SK-N-SH (cell line): ENCODE data around the gene DNAAF9. TPM values are rescaled to one million over a fixed set of nuclear protein-coding genes. Genes with fewer than 3 reads are reported as not detected.

ENCODE experiments used
- CTCF ChIA-PET: fragments of 300-600, 350-600 bp; formaldehyde crosslinking; extraction: SDS; loops from one replicate; lab custom pipeline; 2021; lab: Yijun Ruan, JAX
- POLR2A ChIA-PET: fragments of 350-600 bp; sonication (Branson Sonifier 250); formaldehyde crosslinking; extraction: SDS; loops from one replicate; lab custom pipeline; 2020; ENCODE audit warnings: antibody characterized with exemption, inconsistent platforms; lab: Yijun Ruan, JAX
- DNase-seq: peaks from one replicate; pipeline ENCODE4 v3.0.0; 2012
- H2AFZ ChIP-seq: fragments of 200-600 bp; sonication (generic); 2 replicates; pipeline ENCODE4 v1.8.1; 2016; ENCODE audit warnings: antibody characterized with exemption, mild to moderate bottlenecking, low read depth
- H3F3A ChIP-seq: fragments of 200-600 bp; sonication (generic); replicated peaks from 2 replicates; pipeline ENCODE3; 2016; ENCODE audit warnings: antibody characterized with exemption, mild to moderate bottlenecking; ENCODE audit not compliant: insufficient read depth
- H3K27ac ChIP-seq, 2 experiments: fragments of 200-500 bp in 1 of 2; fragments of 200-600 bp in 1 of 2; sonication (Bioruptor generic) in 1 of 2; sonication (generic), shearing (Covaris generic) in 1 of 2; 2 replicates each; pipeline versions ENCODE4 v1.5.1 to v1.6.1; 2014 to 2016; ENCODE audit warnings: low read depth in 2 of 2, inconsistent platforms in 1 of 2, low read length in 1 of 2, mild to moderate bottlenecking in 1 of 2, mixed read lengths in 1 of 2
- H3K27me3 ChIP-seq: fragments of 200-600 bp; sonication (generic), shearing (Covaris generic); 2 replicates; pipeline ENCODE4 v1.6.1; 2016; ENCODE audit warnings: mixed run types; ENCODE audit not compliant: insufficient read depth
- H3K36me3 ChIP-seq, 2 experiments: fragments of 200-500 bp in 1 of 2; fragments of 200-600 bp in 1 of 2; sonication (Bioruptor generic) in 1 of 2; sonication (generic) in 1 of 2; replicated peaks in 1 of 2; 2 replicates each; pipeline versions ENCODE3 to v1.5.1; 2014 to 2016; ENCODE audit warnings: low read length in 1 of 2, mild to moderate bottlenecking in 1 of 2; ENCODE audit not compliant: insufficient read depth in 2 of 2, control insufficient read depth in 1 of 2
- H3K4me1 ChIP-seq, 2 experiments: fragments of 200-500 bp in 1 of 2; fragments of 200-600 bp in 1 of 2; sonication (Bioruptor generic) in 1 of 2; sonication (generic), shearing (Covaris generic) in 1 of 2; 2 replicates each; pipeline versions ENCODE4 v1.5.1 to v1.6.1; 2014 to 2016; ENCODE audit warnings: low read depth in 1 of 2, low read length in 1 of 2, mixed run types in 1 of 2; ENCODE audit not compliant: insufficient read depth in 2 of 2, control insufficient read depth in 1 of 2
- H3K4me2 ChIP-seq: fragments of 200-600 bp; sonication (generic), shearing (Covaris generic); 2 replicates; pipeline ENCODE4 v1.6.1; 2017; ENCODE audit warnings: mixed run types
- H3K4me3 ChIP-seq, 2 experiments: fragments of 200-500 bp in 1 of 2; fragments of 200-600 bp in 1 of 2; sonication (Bioruptor generic) in 1 of 2; sonication (generic), shearing (Covaris generic) in 1 of 2; 2 replicates each; pipeline versions ENCODE4 v1.5.1 to v1.8.1; 2014 to 2016; ENCODE audit warnings: low read depth in 2 of 2, inconsistent platforms in 1 of 2, low read length in 1 of 2, mild to moderate bottlenecking in 1 of 2, mixed read lengths in 1 of 2, moderate library complexity in 1 of 2
- H3K79me2 ChIP-seq: fragments of 200-600 bp; sonication (generic); 2 replicates; pipeline ENCODE4 v1.8.1; 2017; ENCODE audit warnings: mild to moderate bottlenecking; ENCODE audit not compliant: insufficient read depth
- H3K9ac ChIP-seq: fragments of 200-600 bp; sonication (generic); 2 replicates; pipeline ENCODE4 v1.6.1; 2017; ENCODE audit warnings: mixed run types
- H3K9me2 ChIP-seq: fragments of 200-600 bp; sonication (generic); 2 replicates; pipeline ENCODE4 v1.6.1; 2017; ENCODE audit warnings: mixed run types
- H3K9me3 ChIP-seq: fragments of 200-600 bp; sonication (generic); 2 replicates; pipeline ENCODE4 v1.6.1; 2017; ENCODE audit warnings: mixed run types, mild to moderate bottlenecking, moderate library complexity
- H4K20me1 ChIP-seq: fragments of 200-600 bp; sonication (generic); 2 replicates; pipeline ENCODE4 v1.6.1; 2017; ENCODE audit warnings: mild to moderate bottlenecking, mixed run types; ENCODE audit not compliant: insufficient read depth
- CHD2 ChIP-seq: fragments of 150-350 bp; IDR thresholded peaks from 2 replicates; pipeline ENCODE4 v1.6.1; 2018; ENCODE audit warnings: low read length; ENCODE audit not compliant: partially characterized antibody
- ELF1 ChIP-seq: IDR thresholded peaks from 2 replicates; pipeline ENCODE4 v1.4.0; 2012
- EP300 ChIP-seq, 2 experiments: IDR thresholded peaks; 2 replicates each; pipeline versions ENCODE4 v1.4.0 to v1.6.1; 2012; ENCODE audit warnings: borderline replicate concordance in 1 of 2, low read depth in 1 of 2, low read length in 1 of 2
- FOXJ3 ChIP-seq: sonication (generic); formaldehyde crosslinking; IDR thresholded peaks from 2 replicates; pipeline ENCODE4 v1.5.1; 2020; ENCODE audit warnings: mild to moderate bottlenecking, missing genetic modification reagents
- GABPA ChIP-seq: IDR thresholded peaks from 2 replicates; pipeline ENCODE4 v1.4.0; 2012; ENCODE audit warnings: low read depth, mild to moderate bottlenecking
- GATA2 ChIP-seq: sonication (generic); formaldehyde crosslinking; IDR thresholded peaks from 2 replicates; pipeline ENCODE4 v1.5.0; 2020; ENCODE audit warnings: mild to moderate bottlenecking, missing genetic modification reagents
- JUND ChIP-seq: IDR thresholded peaks from 2 replicates; pipeline ENCODE4 v1.4.0; 2012
- MAX ChIP-seq: IDR thresholded peaks from 2 replicates; pipeline ENCODE4 v1.4.0; 2012; ENCODE audit warnings: low read depth
- MXI1 ChIP-seq: IDR thresholded peaks from 2 replicates; pipeline ENCODE4 v1.6.1; 2012; ENCODE audit warnings: mild to moderate bottlenecking, low read depth, low read length, improper control_type of control experiment
- NFIC ChIP-seq: IDR thresholded peaks from 2 replicates; pipeline ENCODE4 v1.4.0; 2012; ENCODE audit warnings: borderline replicate concordance
- NRF1 ChIP-seq: IDR thresholded peaks from 2 replicates; pipeline ENCODE4 v1.6.1; 2012; ENCODE audit warnings: low read depth, mild to moderate bottlenecking, low read length
- POLR2AphosphoS5 ChIP-seq: IDR thresholded peaks from 2 replicates; pipeline ENCODE4 v1.6.1; 2012; ENCODE audit warnings: low read depth, low read length
- SIN3A ChIP-seq: IDR thresholded peaks from 2 replicates; pipeline ENCODE4 v1.6.1; 2012; ENCODE audit warnings: low read depth, mild to moderate bottlenecking, low read length, moderate library complexity, borderline replicate concordance
- SMC3 ChIP-seq: IDR thresholded peaks from 2 replicates; pipeline ENCODE4 v1.6.1; 2012; ENCODE audit warnings: low read depth, low read length, improper control_type of control experiment
- TAF1 ChIP-seq: IDR thresholded peaks from 2 replicates; pipeline ENCODE4 v1.6.1; 2012; ENCODE audit warnings: low read depth, mild to moderate bottlenecking, low read length, moderate library complexity, borderline replicate concordance
- ZBTB33 ChIP-seq: IDR thresholded peaks from 2 replicates; pipeline ENCODE4 v1.4.0; 2012; ENCODE audit warnings: low read depth, borderline replicate concordance
- WGBS: methylation state at CpG from one replicate; pipeline ENCODE4 v1.1.6; 2017; ENCODE audit warnings: low lambda C conversion rate; 5-methylcytosine and 5-hydroxymethylcytosine counted together
- polyA plus RNA-seq, 3 experiments: library from polyadenylated mRNA; depleted of rRNA; stranded (reverse); fragments of >200 nt; gene quantifications; 2 replicates each; pipeline ENCODE4 v1.2.3, GENCODE V29; 2012

The DNAAF9 gene
- polyA plus RNA-seq, 1 of the 3 experiments (the other 2 are of a cell fraction), result 5.5 TPM

GRCh38 chr20:3410464-3410863, 3.0 kb upstream of the DNAAF9 start:
- no peaks in the 10 kb centered on the region for H3K36me3 ChIP-seq
- H4K20me1 ChIP-seq, result peaks cover 7% of the 10 kb centered on the region
- peaks cover 7% of the 10 kb centered on the region for H3F3A ChIP-seq
- WGBS, result 79% methylated on average over 2 of the region's 2 CpGs
- peaks cover 18% of the 10 kb centered on the region; the same call in 1 of the 2 replicates for H3K79me2 ChIP-seq
- peaks cover 3 to 4% of the 10 kb centered on the region in 2 experiments; a peak in 2 of 4 replicates for H3K4me1 ChIP-seq
- no peak overlapping the region for H3K27ac ChIP-seq
- no peak for DNase-seq
- no peaks in the 10 kb centered on the region for H3K9me3 ChIP-seq
- H3K9ac ChIP-seq, result no peak overlapping the region
- H3K9me2 ChIP-seq, result no peaks in the 10 kb centered on the region
- CTCF ChIA-PET, result no interaction called here
- TF ChIP-seq EP300 (IDR thresholded peaks at IDR 0.05; ENCODE audit: borderline replicate concordance in 1 of 2, low read depth in 1 of 2, low read length in 1 of 2), result no peak
- TF ChIP-seq ELF1, result no peak
- no peak for TF ChIP-seq GATA2
- TF ChIP-seq SMC3, result no peak
- no peak for TF ChIP-seq TAF1
- TF ChIP-seq CHD2, result no peak
- H3K27me3 ChIP-seq, result no peaks in the 10 kb centered on the region; the same call in 1 of the 2 replicates
- no peak overlapping the region for H3K4me3 ChIP-seq
- POLR2A ChIA-PET, result no interaction called here
- H2AFZ ChIP-seq, result no peak overlapping the region
- no peak overlapping the region for H3K4me2 ChIP-seq

DNA sequence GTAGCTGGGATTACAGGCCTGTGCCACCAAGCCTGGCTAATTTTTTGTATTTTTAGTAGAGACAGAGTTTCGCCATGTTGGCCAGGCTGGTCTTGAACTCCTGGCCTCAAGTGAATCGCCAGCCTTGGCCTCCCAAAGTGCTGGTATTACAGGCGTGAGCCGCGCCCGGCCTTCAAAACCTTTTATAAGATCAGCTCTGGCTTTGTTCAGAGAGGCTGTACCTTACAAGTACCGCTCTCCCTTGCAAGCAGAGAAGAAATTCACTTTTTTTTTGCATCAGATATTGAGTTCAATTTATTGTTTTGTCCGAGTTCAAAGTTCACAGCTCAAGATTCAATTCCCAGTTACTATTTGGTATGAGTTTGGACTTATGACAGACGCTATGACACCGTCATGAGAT, 1.9 kb upstream of the DNAAF9 start:
- H3K79me2 ChIP-seq, result peaks cover 29% of the 10 kb centered on the region
- WGBS, result 96% methylated on average over 10 of the region's 10 CpGs
- peaks cover 7% of the 10 kb centered on the region for H3F3A ChIP-seq
- H3K36me3 ChIP-seq, result no peaks in the 10 kb centered on the region
- no peak overlapping the region for H3K4me3 ChIP-seq
- H2AFZ ChIP-seq, result peak overlapping the region; percentile 95
- no peaks in the 10 kb centered on the region; the same call in 1 of the 2 replicates for H3K27me3 ChIP-seq
- CTCF ChIA-PET, result no interaction called here
- H3K9ac ChIP-seq, result no peak overlapping the region
- H3K9me3 ChIP-seq, result no peaks in the 10 kb centered on the region
- POLR2A ChIA-PET, result interaction anchor here (0.6 to 1.0 kb wide), 2 partner anchors 14 to 60 kb away, joined by 3 to 4 read pairs; no protein-coding TSS in a partner anchor
- TF ChIP-seq JUND, result no peak
- no peak for TF ChIP-seq MXI1
- no peak for TF ChIP-seq GABPA
- TF ChIP-seq GATA2, result no peak
- peaks cover 18% of the 10 kb centered on the region for H4K20me1 ChIP-seq
- no peaks in the 10 kb centered on the region for H3K9me2 ChIP-seq
- no peak overlapping the region for H3K27ac ChIP-seq
- peak overlapping the region; percentile 84; the same call in 1 of the 2 replicates for H3K4me2 ChIP-seq
- no peak for DNase-seq
- peaks cover 3 to 4% of the 10 kb centered on the region in 2 experiments; a peak in 2 of 4 replicates for H3K4me1 ChIP-seq

DNA sequence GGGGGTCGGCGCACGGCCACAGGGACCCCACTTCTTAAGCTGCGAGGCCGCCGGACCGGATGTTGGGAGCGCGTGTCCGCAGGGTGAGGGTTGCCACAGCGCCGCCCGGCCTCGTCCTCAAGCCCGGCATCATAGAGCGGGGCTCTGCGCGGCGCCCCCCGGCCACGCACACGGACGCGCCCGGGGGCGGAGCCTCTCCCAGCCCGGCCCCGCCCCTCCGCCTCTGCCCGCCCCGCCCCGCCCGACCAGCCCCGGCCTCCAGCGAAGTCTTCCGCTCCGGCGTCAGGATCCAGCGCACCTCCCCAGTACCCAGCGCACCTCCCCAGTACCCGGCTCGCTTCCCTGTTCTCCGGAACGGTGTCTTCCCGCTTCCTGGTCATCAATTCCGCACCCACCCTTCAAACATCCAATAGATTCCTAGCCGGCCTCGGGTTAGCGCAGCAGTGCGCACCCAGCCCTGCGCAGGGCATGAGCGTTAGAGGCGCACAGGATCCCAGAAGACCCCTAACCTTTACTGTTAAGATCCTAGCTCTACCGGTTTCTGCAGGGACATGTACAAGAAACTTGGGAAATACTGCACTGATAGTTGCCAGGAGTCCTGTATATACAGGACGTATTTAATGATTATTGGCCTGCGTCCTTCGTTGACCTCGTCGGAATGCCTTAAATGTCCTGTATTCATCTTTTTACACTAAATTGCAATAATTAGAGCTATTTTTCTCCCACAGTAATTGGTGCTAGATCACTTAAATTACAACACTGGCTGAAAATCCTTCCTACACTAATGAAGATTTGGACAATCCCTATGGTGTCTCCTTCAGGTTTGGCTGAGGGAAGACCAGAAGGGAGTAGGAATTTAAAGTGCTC, 535 bp upstream of the DNAAF9 start:
- peaks cover 7% of the 10 kb centered on the region for H3F3A ChIP-seq
- H2AFZ ChIP-seq, result peak overlapping the region; percentile 95
- POLR2A ChIA-PET, result interaction anchor here (1.0 kb wide), 2 partner anchors 15 to 63 kb away, joined by 3 read pairs; partner anchors contain the start of gene ATRN
- H3K36me3 ChIP-seq, result no peaks in the 10 kb centered on the region
- DNase-seq, result peak; percentile 95
- no peaks in the 10 kb centered on the region; the same call in 1 of the 2 replicates for H3K27me3 ChIP-seq
- 2% methylated on average over 19 of the region's 59 CpGs for whole genome bisulfite sequencing
- peak overlapping the region; percentile 66 to 96; a peak in 3 of 4 replicates for H3K27ac ChIP-seq
- peak overlapping the region; percentile 84 for H3K4me2 ChIP-seq
- no peaks in the 10 kb centered on the region for H3K9me2 ChIP-seq
- H3K4me1 ChIP-seq, result peaks cover 3 to 4% of the 10 kb centered on the region in 2 experiments; a peak in 2 of 4 replicates
- H3K4me3 ChIP-seq, result peak overlapping the region; percentile 64 to 72
- H3K9me3 ChIP-seq, result no peaks in the 10 kb centered on the region
- H3K79me2 ChIP-seq, result peaks cover 43% of the 10 kb centered on the region
- CTCF ChIA-PET, result interaction anchor here (0.6 to 1.6 kb wide), 6 partner anchors 14 to 190 kb away, joined by 3 to 4 read pairs (median 3); no protein-coding TSS in a partner anchor
- H4K20me1 ChIP-seq, result peaks cover 32% of the 10 kb centered on the region
- peak overlapping the region; percentile 81 for H3K9ac ChIP-seq
- TF ChIP-seq MAX (no peak), NRF1 (peak; percentile 75), NFIC (no peak), MXI1 (peak; percentile 41; the same call in 1 of the 2 replicates), POLR2AphosphoS5 (peak; percentile 60; the same call in 1 of the 2 replicates), SIN3A (peak; percentile 4; the same call in 1 of the 2 replicates), ZBTB33 (no peak), FOXJ3 (CRISPR knock-in tag) (no peak)
